HG02642 (cell line): Measurements from ENCODE around the gene CRACR2A.

Source experiments
- ATAC-seq: cut with Tn5 transposase; IDR thresholded peaks from one replicate; pipeline ENCODE4 v1.9.1; 2021; ENCODE audit warnings: mild to moderate bottlenecking; ENCODE audit not compliant: unreplicated experiment, poor library complexity

The CRACR2A gene

DNA sequence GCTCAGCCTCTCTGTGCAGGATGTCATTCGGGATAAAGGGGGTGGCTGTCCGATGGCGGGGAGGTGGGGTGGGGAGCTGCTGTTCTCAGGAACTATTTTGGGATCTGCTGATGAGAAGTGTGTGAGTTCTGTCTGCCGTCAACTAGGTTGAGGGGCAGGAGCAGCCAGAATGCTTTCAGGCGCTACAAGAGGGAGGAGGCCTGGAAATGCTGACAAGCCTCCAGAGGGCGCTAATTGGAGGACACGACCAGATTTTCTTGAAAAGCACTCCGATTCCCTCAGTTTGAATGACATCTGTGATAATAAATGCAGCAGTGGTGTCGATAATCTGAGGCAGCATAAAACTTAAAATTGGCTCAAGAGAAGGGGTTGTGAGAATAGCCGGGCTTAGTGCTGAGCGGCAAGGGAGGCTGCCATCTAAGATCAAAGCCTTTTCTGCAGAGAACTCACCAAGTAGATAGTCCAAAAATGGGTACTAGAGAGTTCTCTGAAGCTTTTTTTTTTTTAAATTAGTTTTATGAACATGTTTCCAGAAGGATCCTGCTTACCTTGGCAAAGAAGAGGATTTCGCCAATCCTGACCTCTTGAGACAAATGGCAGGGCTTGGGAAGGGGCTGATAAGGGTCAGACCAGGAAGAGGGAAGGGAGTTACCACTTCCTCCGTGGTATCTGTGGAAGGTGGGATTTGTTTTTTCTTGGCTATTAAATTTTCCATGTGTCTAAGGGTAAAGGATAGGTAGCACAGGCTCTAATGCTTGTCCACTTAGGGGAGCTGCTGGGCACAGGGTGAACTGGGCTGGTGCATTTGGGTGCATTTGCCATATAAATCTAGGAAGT is 94.4 kb downstream of the CRACR2A start:
- ATAC-seq, result no peak

DNA sequence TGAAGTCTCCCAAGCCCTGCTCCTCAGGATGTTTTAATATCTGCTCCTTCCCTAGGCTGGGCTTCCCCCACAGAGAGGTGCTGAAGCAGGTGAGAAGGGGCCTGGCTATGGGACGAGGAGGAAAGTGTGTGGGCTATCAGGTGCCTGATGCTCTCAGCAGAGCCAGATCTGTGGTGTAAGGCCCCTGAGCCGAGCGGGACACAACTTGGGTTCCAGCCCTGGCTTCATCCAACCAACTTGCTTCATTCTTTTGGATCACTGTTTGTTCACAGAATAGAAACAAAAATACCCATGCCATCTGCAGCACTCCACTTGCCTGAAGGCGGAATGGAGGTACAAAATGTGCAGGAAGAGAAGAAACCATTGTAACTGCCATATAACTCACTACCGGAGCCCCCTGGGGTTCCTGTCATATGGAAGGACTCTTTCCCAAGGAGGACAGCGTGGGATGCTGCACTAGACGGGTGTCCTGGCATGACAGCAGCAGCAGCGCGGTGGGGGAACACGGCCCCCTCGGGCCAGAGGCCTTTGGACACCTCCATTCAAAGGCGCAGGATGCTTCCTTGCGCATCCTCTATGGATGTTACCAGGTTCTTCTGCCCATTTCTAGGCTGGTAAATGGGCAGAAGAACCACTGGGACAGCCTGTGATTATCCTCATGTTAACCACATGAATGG is 95.8 kb downstream of the CRACR2A start:
- no peak for ATAC-seq

DNA sequence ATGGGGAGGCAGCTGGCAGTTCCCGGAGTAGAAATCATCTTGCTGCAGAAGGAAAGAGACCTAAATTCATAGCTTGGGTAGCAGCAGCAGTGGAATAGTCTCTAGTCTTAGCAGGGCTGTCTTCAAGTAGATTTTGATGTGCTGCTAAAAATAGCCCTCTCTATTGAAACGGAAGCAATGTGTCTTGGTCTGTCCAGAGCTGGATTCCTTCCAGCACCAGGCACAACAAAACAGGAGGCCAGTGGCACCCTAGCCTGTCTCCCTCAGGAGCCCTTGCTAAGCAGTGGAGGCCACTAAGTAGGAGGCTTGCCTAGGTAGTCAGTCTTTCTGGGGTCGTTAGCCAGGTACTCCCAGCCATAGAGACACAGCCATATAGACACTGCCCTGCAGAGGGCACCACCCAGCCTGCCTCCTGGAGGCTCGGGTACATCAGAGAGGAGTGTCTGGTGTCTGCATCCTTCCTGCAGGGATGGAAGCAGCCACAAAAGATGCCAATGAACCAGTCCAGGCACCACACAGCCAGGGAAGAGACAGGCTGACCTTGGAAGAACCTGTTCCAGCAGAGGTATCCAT is 97.5 kb downstream of the CRACR2A start:
- no peak for ATAC-seq

DNA sequence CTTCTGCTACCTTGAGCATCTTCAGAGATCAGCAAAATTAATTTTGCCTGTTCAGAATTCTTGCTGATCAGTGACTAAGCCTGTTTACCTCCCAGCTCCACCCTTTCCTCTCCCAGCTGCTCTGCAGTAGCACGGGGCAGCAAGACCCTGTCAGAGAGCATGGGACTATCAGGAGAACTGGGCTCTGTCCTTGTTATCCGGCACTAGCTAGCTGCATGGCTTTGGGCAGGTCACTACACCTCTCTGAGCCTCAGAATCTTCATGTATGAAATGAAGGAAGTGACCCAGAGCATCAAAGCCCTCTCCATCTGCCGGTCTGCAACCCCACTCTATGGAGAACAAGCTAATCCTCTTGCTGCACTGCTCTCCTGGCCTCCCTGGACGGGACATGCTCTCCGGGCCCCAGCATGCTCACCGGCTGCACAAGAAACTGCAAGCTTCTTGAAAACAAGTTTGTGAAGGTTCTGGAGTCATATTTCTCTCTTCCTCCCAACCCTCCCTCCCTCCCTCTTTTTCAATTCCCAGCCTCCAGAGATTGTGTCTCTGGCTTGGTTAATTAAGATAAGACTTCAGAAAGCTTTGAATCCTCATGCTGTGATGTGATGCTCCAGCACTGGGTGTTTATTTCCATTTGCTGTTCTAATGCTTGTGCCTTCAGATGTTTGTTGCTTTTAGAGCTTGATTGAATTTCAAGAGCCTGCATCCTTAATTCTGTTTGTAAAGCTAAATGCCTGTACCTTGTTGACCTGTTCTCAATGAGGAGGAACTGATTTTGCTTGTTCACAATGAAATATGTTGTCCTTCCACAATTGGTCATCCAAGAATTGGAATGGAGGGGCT is 101.1 kb downstream of the CRACR2A start:
- no peak for ATAC-seq

DNA sequence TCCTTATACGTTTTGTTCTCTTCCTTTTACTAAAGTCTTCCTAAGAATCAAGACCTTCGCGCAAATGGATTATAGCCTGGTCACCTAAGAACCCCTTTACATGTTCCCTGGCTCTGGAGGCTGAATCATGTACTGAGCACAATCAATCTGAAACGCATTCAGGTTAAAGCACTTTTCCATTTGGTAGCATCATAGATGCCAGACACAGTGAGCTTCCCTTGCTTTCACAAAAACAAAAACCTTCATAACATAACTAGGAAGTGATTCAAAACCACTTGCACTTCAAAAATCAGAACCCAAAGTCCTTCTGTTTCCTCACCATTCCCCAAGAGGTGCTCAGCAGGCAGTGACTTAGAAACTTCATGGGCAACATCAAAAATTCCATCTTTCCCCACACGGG is 105.4 kb downstream of the CRACR2A start:
- ATAC-seq, result no peak

DNA sequence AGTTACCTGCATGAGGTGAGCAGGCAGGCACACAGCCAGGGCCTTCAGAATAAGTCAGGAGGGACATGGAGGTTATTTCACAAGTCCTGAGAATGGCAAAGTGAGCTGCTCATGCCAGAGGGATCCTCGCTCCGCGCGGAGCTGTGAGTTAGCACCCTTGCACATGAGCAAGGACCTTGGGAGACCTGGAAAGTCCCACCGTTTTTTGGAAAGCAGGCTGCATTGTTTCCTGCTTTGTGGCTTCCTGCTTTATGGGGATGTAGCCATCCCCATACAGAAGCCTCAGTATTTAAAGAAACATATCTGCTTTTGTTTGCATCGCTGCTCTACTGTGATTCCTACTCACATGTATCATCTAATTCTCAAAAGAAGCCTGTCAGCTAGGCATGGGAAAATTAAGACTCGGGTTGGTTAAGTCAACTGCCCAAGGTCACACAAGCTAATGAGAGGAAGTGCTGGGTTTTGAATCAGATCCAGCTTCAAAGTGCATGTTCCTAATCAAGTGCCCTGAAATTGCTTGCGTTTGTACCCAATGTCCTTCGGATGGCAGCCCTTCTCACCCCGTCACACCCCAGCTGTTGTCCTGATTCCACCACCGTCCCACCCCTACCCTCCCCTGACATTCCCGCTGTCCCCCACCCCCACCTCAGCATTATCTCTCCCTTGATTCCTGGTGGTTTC is 106.2 kb downstream of the CRACR2A start:
- no peak for ATAC-seq

DNA sequence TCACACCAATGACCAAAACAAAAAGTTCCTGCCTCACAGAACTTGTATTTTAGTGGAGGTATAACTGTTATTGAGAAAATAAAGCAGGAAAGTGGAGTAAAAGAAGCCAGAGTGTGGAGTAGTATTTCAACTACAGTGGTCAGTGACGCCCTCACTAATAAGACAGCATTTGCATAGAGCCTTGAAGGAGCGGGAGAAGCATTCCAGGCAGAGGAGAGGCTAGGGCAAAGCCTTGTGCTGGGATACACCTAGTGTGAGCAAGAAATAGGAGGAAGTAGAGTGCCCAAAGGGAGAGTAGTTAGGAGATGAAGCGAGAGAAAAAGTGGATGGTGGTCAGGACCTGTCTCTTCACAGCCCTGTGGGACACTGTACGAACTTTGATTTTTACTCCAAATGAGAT is 107.8 kb downstream of the CRACR2A start:
- no peak for ATAC-seq

DNA sequence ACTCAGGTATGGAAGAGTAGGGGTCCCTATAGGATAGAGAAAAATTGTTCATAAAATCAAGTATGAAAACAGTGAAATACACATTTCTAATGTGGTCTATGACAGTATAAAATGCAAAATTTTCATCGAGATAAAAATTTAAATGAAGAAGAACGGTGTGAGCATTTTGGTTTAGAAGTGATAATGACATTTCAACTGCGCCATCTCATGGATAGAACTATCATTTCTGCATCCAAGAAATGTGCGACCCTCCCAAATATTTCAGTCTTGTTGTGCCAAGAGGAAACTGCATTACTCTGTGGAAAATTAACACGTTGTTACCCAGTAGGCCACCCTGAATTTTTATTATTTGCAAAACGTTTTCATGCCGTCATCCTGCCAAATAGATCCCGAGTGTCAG is 108.8 kb downstream of the CRACR2A start:
- ATAC-seq, result no peak

DNA sequence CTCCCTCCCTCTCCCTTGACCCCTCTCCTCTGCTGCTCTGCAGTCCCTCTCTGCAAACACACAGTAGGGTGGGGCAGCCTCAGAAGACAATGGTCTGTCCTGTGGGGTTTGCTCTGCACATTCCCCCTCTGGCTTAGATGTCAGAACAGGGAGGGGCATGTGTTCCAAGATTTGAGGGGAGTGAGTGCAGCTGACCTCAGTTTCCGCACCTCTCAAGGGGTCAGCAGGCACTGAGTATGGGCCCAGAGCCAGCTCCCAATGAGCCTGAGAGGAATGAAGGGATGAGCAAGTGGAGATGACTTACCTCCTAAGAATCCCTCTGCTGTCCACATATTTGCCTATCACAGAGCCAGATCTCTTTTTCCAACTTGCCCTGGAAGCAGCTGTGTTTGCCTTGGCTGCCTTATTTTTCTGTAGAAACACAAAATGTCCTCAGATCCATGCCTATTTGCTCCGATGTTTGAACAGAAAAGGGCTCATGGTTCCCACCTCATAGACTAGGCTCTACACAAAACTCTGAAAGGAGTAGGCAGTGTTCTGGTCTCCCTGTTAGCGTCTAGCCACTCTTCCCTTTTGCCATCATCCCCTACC is 111.4 kb downstream of the CRACR2A start:
- ATAC-seq, result no peak

DNA sequence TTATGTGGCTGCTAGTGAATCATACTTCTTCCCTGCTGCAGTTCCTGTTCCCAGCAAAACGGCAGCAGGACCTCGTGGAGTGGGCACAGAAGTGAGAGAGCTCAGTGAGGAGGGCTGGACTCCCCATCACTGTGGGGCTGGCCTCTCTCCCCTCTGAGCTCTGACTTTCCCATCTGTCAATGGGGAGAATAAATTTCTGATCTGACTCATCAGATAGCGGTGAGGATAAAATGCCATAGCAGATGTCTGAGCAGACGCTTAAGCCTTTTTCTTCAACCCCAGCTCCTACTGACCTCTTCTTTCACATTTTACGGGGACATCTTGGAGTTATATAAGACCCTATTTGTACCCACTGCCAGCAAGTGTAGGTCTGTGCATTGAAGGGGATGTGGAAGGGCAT is 116.6 kb downstream of the CRACR2A start:
- no peak for ATAC-seq

DNA sequence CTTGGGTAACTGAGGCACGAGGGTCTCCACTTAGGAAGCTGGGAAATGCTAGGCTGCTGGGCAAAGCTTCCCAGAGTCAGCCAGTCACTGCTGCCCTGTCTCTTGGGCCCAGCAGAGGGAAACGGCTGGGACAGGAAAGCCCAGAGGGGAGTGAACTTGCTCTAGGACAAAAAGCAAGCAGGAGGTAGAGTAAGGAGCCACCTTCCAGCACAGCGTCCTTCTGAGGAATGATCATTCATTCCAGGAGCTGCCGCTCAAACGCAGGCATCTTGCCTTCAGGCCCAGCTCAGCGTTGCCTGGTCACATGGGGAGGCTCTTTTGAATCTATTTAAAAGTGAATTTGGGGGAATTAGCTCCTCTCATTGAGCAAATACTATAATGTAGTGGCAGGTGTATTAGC is 118.6 kb downstream of the CRACR2A start:
- ATAC-seq, result no peak

DNA sequence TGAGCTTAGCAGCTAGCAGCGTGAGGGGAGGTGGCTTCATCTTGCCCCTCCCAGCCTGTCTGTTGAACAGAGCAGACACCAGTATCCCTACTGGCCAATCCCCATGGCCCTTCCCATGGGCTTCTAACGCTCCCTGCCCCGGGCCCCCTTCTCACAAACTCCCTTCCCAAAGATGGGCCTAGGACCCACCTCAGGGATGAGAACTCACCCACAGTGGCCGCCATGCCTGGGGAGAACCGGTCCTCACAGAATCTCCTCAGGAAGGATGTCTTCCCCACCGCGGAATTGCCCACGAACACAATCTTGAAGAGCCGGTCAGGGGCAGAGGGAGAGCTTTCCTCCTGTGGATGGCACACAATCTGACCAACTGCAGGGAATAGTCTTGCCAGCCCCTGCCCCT is 119.5 kb downstream of the CRACR2A start:
- no peak for ATAC-seq

DNA sequence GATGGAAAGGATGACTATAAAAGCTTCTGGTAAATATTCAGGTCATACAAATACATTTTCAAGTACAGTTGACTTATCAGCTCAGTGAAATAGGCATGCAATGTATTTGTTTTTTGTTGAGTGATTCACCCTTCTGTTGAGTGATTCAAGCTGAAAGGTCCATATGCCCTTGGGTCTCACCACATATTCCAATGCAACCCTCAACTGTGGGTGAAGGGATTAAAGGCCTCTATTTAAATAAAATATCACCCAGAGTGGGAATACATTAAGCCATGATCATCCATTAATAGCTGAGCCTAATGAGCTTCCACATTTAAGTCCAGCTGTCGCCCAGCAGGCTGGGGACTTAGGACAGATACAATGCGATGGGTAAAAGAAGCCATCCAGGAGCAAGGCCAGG is 120.2 kb downstream of the CRACR2A start:
- ATAC-seq, result no peak

DNA sequence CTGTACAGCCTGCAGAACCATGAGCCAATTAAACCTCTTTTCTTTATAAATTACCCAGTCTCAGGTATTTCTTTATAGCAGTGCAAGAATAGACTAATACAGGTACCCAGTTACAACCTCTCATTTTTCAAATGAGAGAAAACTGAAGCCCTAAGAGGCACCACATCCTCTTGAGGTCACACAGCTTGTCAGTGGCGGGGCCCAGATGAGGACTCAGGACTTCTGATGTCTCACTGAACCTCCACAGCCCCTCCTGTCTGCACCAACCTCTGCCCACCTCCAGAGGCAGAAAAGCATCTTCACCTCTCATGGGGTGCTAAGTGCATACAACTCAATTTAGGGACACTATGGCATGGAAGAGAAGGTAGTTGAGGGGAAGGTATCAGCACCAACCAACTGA is 120.7 kb downstream of the CRACR2A start:
- no peak for ATAC-seq

DNA sequence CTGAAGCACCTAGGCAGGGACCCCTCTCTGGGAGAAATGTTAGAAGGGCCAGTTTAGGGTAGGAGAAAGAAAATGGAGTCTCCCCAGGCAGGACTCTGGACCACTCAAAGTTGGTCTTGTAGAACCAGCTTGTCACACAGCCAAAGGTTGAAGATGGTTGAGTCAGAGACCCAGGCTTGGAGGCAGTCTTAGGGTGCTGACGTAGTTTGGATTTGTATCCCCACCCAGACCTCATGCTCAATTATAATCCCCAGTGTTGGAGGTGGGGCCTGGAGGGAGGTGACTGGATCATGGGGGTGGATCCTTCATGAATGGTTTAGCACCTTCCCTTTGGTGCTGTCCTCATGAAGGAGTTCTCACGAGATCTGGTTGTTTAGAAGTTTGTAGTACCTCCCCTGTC is 121.2 kb downstream of the CRACR2A start:
- ATAC-seq, result no peak

DNA sequence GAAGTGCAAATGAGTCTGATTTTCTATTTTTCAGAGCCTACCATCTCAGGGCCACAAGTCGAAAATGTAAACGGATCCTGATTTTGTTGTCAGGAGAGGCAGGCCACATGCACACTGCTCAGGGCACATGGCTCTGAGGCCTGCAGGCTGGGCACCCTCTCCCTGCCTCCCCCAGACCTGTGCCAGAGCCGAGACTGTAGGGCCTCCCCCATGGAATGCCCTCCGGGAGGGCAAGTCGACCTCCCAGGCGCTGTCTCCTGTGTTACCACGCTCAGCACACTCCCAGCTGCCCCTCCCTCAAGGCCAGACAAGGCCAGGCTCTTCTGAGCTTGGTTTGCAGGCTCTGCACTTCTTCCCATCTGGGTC is 121.7 kb downstream of the CRACR2A start:
- ATAC-seq, result no peak

DNA sequence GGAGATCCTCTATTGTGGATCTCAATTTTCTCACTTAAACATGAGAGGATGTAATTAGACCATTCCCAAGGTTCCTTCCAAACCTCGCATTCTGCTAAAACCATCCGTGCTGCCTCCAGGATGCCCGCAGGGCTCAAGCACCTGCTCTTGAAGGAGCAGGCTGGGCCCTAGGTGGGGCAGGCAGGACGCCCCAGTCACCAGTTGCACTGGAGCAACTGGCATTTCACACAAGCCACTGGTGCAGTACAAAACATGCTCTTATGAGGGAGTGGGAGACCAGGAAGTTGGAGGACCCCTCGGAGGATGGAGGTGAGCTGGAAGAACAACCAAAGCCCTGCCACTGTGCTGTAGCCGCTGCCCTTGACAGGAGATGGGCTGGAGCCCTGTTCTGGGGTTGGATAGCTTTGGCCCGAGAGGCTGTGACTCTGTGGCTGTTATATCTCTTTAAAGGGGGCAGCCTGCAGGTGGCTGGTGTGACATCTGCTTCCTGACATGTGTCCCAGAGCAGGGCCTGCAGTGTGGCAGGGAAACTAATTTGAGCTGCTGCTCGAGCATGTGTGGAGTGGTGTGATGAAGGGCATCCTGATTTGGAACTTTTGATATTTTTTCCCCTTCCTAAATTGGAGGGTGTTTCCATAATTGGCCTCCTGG is 122.2 kb downstream of the CRACR2A start:
- no peak for ATAC-seq

DNA sequence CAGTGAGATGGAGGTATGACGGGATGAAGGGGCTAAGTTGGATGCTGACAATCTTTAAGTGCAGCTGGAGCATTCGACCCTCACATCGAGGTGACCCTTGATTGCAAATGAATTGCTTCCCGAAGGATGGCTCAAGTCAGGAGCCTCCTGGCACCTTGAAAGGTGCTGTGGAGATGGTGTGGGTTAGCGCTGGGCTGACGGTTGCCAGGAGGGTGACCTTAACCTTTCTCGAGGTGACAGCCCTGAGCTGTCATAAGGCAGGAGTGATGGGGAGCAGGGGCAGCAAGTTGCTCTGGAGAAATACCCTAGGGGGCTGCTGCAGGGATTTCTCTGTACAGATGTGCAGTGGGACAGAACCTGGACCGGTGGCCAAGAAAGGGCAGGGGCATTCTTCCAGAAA is 122.8 kb downstream of the CRACR2A start:
- ATAC-seq, result no peak

DNA sequence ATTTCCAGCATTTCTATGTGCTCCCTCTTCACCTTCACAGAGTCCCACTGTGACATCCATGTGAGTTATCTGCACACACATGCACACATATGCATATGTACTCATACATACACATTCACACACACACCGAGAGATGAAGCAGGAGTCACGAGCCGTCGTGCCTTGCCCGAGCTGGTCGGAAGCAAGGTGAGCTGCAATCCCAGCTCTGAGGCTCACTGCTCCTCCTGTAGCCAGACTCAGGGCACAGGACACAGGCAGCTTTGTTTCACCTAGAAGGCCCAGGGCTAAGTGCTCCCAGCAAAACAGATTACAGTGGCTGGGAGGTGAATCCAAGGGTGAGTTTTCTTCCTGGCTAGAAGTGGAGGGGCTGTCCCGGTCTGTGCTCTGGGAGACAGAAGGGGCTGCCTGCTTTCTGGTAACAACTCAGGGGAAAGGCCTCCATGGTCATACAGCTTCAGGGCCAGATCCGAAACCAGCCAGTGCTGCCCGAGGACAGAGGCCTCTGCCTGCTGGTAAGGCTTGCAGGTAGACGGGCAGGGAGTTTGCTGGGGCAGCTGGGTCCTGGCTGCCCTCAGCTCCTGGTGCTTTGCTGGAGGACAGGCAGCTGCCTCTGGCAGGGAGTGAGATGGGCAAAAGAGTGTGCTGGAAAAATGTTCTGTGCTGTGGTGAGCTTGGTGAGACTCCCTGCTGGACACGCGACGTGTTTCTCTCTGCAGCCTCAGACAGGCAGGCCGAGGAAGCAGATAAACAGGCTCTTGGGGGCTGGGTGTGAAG is 123.7 kb downstream of the CRACR2A start:
- no peak for ATAC-seq
